ENCODE measurements around the gene PLCH2.

Gene PLCH2

GRCh38 chr1:2523891-2524609 lies 48.0 kb downstream of the PLCH2 start:
- TF ChIP-seq CTCF (conservative IDR thresholded peaks at IDR 0.05; ENCODE audit: low read depth, low read length): no peak
- no peaks in the 10 kb centered on the region for H4K20me1 ChIP-seq (ENCODE audit: insufficient read depth)
- H3K27me3 ChIP-seq (ENCODE audit: insufficient read depth, low read depth): peaks cover 20% of the 10 kb centered on the region
- H2AFZ ChIP-seq (ENCODE audit: low read depth): no peak overlapping the region
- no peak overlapping the region for H3K9ac ChIP-seq
- H3K36me3 ChIP-seq (ENCODE audit: insufficient read depth): peaks cover 6% of the 10 kb centered on the region; the same call in 1 of the 2 replicates
- peaks cover 39% of the 10 kb centered on the region for H3K79me2 ChIP-seq (ENCODE audit: insufficient read depth, low read depth)
- no peak overlapping the region for H3K4me3 ChIP-seq (IDR thresholded peaks at IDR 0.05; ENCODE audit: insufficient read depth, low read depth, low read length)
- peak overlapping the region; percentile 98; the same call in 1 of the 2 replicates for H3K4me2 ChIP-seq
- H3K27ac ChIP-seq: no peak overlapping the region
- peaks cover 22% of the 10 kb centered on the region for H3K4me1 ChIP-seq (ENCODE audit: low read depth, poor library complexity, severe bottlenecking)

GRCh38 chr1:2525572-2525919 lies 49.5 kb downstream of the PLCH2 start:
- H3K27ac ChIP-seq: no peak overlapping the region
- peak overlapping the region; percentile 67; the same call in 1 of the 2 replicates for H3K9ac ChIP-seq
- peak overlapping the region; percentile 85 for H3K4me3 ChIP-seq (IDR thresholded peaks at IDR 0.05; ENCODE audit: insufficient read depth, low read depth, low read length)
- H3K4me2 ChIP-seq: peak overlapping the region; percentile 98
- no peak for TF ChIP-seq CTCF (conservative IDR thresholded peaks at IDR 0.05; ENCODE audit: low read depth, low read length)
- peaks cover 22% of the 10 kb centered on the region for H3K4me1 ChIP-seq (ENCODE audit: low read depth, poor library complexity, severe bottlenecking)
- peaks cover 39% of the 10 kb centered on the region for H3K79me2 ChIP-seq (ENCODE audit: insufficient read depth, low read depth)
- peak overlapping the region; percentile 25; the same call in 1 of the 2 replicates for H2AFZ ChIP-seq (ENCODE audit: low read depth)
- no peaks in the 10 kb centered on the region for H4K20me1 ChIP-seq (ENCODE audit: insufficient read depth)
- peaks cover 4% of the 10 kb centered on the region; the same call in 1 of the 2 replicates for H3K36me3 ChIP-seq (ENCODE audit: insufficient read depth)
- peaks cover 30% of the 10 kb centered on the region for H3K27me3 ChIP-seq (ENCODE audit: insufficient read depth, low read depth)

GRCh38 chr1:2525920-2526823 lies 50.1 kb downstream of the PLCH2 start, which contains the start of gene PANK4:
Gene PANK4, minus strand, starts transcription at chr1:2526596. Its CDS starts 9 bp downstream, at chr1:2526587.
- peak within 1 kb of the TSS; percentile 85 for H3K4me3 ChIP-seq (IDR thresholded peaks at IDR 0.05; ENCODE audit: insufficient read depth, low read depth, low read length)
- H3K4me2 ChIP-seq: peak within 1 kb of the TSS; percentile 98
- H3K4me1 ChIP-seq (ENCODE audit: low read depth, poor library complexity, severe bottlenecking): peaks cover 22% of the 10 kb centered on the region
- H3K36me3 ChIP-seq (ENCODE audit: insufficient read depth): no peaks in the 10 kb centered on the region; the same call in 1 of the 2 replicates
- peak within 1 kb of the TSS; percentile 81 for H3K9ac ChIP-seq
- H3K79me2 ChIP-seq (ENCODE audit: insufficient read depth, low read depth): peaks cover 39% of the 10 kb centered on the region
- H2AFZ ChIP-seq (ENCODE audit: low read depth): peak within 1 kb of the TSS; percentile 25; the same call in 1 of the 2 replicates
- H3K27me3 ChIP-seq (ENCODE audit: insufficient read depth, low read depth): peaks cover 37% of the 10 kb centered on the region
- peak within 1 kb of the TSS; percentile 58; the same call in 1 of the 2 replicates for H3K27ac ChIP-seq
- no peaks in the 10 kb centered on the region for H4K20me1 ChIP-seq (ENCODE audit: insufficient read depth)
- TF ChIP-seq CTCF (conservative IDR thresholded peaks at IDR 0.05; ENCODE audit: low read depth, low read length): no peak

GRCh38 chr1:2526824-2527555 lies 50.9 kb downstream of the PLCH2 start:
- Histone ChIP-seq H3K79me2 (ENCODE audit: insufficient read depth, low read depth) (peaks cover 39% of the 10 kb centered on the region), H3K4me2 (peak overlapping the region; percentile 72), H3K9ac (no peak overlapping the region; the same call in 1 of the 2 replicates), H3K27me3 (ENCODE audit: insufficient read depth, low read depth) (peaks cover 45% of the 10 kb centered on the region), H2AFZ (ENCODE audit: low read depth) (peak overlapping the region; percentile 13; the same call in 1 of the 2 replicates), H3K27ac (no peak overlapping the region), H4K20me1 (ENCODE audit: insufficient read depth) (no peaks in the 10 kb centered on the region), H3K4me3 (IDR thresholded peaks at IDR 0.05; ENCODE audit: insufficient read depth, low read depth, low read length) (no peak overlapping the region), H3K36me3 (ENCODE audit: insufficient read depth) (no peaks in the 10 kb centered on the region), H3K4me1 (ENCODE audit: low read depth, poor library complexity, severe bottlenecking) (peaks cover 22% of the 10 kb centered on the region)
- no peak for TF ChIP-seq CTCF (conservative IDR thresholded peaks at IDR 0.05; ENCODE audit: low read depth, low read length)

All from KMS-11 (cell line).